ENCODE data around the gene TREM1.

DNA sequence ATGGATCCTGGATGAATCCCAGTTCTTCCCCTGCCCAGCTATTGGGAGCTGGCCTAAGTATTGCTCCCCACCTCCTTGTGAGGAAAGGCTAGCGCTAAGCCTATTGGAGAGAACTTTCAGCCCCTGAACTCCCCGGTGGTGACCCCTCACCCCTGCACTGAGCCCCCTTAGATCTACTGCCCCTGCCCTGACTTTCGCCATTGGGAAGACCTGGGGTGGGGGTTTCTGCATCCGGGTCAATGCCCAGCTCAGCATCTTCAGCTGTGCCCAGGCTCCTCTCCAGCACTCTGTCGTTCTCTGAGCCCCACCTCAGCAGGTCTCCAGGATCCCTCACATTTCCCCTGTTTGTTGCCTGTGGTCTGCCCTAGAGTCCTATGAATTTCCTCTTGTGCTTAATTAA, 49.4 kb downstream of the TREM1 start:
- TF ChIP-seq, protein P1, sequence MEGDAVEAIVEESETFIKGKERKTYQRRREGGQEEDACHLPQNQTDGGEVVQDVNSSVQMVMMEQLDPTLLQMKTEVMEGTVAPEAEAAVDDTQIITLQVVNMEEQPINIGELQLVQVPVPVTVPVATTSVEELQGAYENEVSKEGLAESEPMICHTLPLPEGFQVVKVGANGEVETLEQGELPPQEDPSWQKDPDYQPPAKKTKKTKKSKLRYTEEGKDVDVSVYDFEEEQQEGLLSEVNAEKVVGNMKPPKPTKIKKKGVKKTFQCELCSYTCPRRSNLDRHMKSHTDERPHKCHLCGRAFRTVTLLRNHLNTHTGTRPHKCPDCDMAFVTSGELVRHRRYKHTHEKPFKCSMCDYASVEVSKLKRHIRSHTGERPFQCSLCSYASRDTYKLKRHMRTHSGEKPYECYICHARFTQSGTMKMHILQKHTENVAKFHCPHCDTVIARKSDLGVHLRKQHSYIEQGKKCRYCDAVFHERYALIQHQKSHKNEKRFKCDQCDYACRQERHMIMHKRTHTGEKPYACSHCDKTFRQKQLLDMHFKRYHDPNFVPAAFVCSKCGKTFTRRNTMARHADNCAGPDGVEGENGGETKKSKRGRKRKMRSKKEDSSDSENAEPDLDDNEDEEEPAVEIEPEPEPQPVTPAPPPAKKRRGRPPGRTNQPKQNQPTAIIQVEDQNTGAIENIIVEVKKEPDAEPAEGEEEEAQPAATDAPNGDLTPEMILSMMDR (IDR thresholded peaks at IDR 0.05), result no peak
- no peak for TF ChIP-seq ZFX (IDR thresholded peaks at IDR 0.05; ENCODE audit: borderline replicate concordance)

Measured in 22Rv1 (cell line).